GM19397 (cell line): Measurements from ENCODE around the gene ADCK2.
"Not testable (repeated sequence)": the region's sequence is repeated elsewhere in the genome, so short reads cannot be mapped to it uniquely, and the experiment has no call there.

Source experiments
- ATAC-seq: cut with Tn5 transposase; IDR thresholded peaks from one replicate; pipeline ENCODE4 v1.9.1; 2021; ENCODE audit warnings: mild to moderate bottlenecking, moderate library complexity; ENCODE audit not compliant: unreplicated experiment

The ADCK2 gene

DNA sequence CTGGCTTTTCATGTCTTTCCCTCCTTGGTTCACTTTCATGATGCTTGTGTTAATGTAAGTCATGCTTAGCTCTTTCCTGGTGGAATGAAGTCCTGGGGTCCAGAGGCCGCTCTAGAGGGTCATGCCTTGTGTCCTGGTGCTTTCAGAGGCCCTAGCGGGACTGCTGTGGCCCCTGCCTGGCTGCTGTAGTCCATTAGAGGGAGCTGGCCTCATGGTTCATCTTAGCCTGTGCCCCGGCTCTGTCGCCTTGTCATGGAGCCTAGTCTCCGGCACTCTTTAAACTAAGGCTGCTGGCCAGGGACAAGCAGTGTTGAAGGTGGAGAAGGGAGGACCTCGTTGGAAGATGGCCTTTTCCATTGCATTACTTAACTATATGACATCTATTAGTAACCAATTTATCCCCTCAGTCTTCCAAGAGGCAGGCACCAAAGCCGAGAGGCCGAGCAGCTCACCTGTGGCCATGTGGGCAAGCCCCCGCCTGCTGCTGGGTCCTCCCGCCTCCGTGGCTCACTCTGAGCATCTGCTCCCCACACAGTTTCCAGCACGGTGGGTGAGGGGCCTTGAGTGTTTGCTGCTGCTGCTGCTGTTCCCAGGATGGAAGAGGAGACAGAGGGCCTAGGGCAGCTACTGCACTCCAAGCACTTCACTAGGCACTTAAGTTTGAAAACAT lies 18.8 kb downstream of the ADCK2 start:
- no peak for ATAC-seq

GRCh38 chr7:140693849-140694248 lies 21.1 kb downstream of the ADCK2 start:
- ATAC-seq: not testable (repeated sequence)

GRCh38 chr7:140694592-140694991 lies 21.8 kb downstream of the ADCK2 start:
- no peak for ATAC-seq

GRCh38 chr7:140695381-140695780 lies 22.6 kb downstream of the ADCK2 start:
- ATAC-seq: no peak

GRCh38 chr7:140696024-140696679 lies 23.4 kb downstream of the ADCK2 start:
- no peak for ATAC-seq

GRCh38 chr7:140696680-140697446 lies 24.1 kb downstream of the ADCK2 start, which contains the start of gene NDUFB2:
NDUFB2 (plus strand) TSS chr7:140696708; CDS start chr7:140696745, 37 bp downstream.
- ATAC-seq: peak; percentile 90

DNA sequence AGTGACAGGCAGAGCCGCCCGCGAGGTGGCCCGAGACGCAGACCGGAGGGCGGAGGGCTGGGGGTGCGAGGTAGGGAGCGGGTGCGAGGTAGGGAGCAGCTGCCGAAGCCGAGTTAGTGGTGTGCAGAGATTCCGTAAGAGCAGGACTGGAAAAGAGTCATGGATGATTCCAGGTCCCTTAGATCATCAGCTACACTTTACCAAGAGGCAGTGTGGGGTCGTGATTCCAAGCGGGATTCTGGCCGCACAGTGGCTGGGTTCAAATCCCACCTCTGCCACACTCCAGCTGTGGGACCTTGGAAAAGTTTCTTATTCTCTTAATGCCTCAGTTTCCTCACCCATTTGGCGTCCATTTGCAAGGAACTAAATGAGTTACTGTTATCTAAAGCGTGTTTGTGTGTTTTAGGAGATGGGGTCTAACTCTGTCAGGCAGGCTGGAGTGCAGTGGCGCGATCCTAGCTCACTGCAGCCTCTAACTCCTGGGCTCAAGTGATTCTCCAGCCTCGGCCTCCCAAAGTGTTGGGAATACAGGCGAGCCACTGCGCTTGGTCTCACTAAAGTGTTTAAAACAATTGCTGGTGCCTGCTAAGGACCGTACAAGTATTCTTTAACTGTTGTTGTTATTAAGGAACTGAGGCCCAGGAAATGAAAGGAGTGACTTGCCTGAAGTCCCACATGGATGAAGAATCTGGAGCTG lies 24.9 kb downstream of the ADCK2 start:
- ATAC-seq: no peak

DNA sequence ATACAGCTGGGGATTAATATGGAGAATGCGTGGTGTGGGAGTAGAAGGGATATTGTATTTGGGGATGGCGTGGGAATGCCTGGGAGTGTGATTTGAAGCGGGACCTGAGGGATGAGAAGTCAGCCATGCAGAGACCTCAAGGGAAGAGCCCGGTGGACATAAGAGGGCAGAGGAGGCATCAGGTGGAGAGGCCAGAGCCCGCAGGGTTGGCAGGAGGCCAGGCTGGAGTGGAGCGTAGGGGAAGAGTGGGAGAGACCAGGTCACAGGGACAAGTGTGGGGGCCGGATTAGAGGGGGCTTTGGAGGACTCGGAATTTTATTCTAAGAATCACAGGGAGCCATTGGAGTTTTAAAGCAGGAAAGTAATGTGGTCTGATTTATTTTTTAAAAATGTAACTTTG lies 25.7 kb downstream of the ADCK2 start:
- no peak for ATAC-seq

- no peak for ATAC-seq
Observed at GRCh38 chr7:140702774-140703173, 30.0 kb downstream of the ADCK2 start.

DNA sequence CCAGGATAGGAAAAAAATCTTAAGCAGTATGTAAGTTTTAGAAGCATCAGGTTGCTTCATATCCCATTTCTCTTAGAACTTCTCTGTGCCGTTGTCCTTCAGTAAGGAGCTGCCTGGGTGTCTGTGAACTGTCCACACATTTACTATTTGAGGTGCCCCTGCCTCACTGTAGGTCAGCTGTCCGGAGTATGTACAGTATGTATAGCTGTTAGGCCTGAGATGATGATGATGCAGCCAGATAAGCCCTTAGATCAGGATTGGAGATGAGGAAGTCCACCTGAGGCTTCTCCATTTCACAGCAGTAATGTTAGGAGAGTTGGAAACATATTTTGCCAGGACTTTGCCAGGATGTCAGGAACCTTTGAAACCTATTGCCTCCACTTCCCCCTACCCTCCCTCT lies 31.5 kb downstream of the ADCK2 start:
- no peak for ATAC-seq

- no peak for ATAC-seq
Observed at GRCh38 chr7:140707132-140707531, 34.4 kb downstream of the ADCK2 start.

DNA sequence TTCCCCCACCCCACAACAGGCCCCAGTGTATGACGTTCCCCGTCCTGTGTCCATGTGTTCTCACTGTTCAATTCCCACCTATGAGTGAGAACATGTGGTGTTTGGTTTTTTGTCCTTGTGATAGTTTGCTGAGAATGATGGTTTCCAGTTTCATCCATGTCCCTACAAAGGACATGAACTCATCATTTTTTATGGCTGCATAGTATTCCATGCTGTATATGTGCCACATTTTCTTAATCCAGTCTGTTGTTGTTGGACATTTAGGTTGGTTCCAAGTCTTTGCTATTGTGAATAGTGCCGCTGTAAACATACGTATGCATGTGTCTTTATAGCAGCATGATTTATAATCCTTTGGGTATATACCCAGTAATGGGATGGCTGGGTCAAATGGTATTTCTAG lies 36.0 kb downstream of the ADCK2 start:
- ATAC-seq: not testable (repeated sequence)

GRCh38 chr7:140712392-140712791 lies 39.6 kb downstream of the ADCK2 start:
- not testable (repeated sequence) for ATAC-seq

- no peak for ATAC-seq
Observed at GRCh38 chr7:140714331-140715040, 41.7 kb downstream of the ADCK2 start.

GRCh38 chr7:140719721-140720120 lies 47.0 kb downstream of the ADCK2 start:
- no peak for ATAC-seq

- ATAC-seq: no peak
Observed at GRCh38 chr7:140722254-140722653, 49.5 kb downstream of the ADCK2 start.

- ATAC-seq: no peak
Observed at GRCh38 chr7:140723006-140723405, 50.3 kb downstream of the ADCK2 start.

DNA sequence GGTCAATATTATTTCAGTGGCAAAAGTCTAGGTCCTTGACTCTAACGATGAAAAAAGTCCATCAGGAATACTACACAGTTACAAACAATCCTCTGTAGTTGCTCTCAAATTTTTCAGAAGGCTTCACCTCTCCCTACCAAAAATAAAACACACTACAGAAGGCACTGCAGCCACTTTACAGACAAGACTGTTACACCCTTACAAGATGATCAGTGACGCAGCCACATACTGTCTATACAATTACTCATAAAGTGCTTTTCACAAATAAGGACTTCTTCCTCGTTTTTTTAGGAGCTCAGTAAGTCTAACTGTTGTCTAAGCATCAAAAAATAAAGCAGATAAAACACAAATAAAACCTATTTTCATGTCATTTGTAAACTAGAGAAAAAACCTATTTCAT lies 50.8 kb downstream of the ADCK2 start:
- ATAC-seq: no peak

DNA sequence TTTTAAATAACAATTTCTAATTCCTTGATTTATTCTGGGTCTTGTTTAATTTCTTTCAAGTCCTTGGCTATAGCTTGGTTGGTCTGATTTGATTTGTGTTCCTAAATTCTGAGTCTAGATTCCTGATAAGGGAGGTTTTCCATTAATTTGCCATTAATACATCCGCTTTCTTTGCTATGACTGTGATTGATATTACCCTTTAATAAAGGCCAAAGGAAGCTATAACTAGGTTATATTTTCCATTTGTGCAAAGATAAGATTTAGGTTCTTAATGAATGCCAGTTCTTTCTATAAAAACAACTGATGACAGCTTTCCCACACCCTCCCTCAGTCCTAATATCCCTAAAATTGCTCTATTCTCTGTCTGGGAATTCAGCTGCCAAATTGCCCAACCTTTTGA lies 52.0 kb downstream of the ADCK2 start:
- ATAC-seq: no peak

DNA sequence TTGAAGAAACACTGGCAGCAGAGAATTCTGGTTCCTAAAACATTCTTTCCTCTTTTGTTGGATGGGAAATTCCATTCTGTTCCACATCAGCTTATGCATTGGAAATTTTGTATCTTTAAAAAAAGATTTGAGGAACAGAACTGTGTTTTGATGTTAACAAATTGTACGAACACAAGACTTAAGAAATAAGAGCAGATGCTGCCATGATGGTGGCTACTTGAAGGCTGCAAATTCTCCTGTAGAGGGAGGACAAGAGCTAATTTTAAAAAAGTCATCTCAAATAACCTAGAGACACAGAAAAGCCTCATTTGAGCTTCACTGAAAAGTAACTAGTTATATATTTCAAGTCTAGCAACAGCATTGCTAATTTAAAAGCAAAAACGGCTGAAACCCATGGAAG lies 53.5 kb downstream of the ADCK2 start:
- no peak for ATAC-seq

DNA sequence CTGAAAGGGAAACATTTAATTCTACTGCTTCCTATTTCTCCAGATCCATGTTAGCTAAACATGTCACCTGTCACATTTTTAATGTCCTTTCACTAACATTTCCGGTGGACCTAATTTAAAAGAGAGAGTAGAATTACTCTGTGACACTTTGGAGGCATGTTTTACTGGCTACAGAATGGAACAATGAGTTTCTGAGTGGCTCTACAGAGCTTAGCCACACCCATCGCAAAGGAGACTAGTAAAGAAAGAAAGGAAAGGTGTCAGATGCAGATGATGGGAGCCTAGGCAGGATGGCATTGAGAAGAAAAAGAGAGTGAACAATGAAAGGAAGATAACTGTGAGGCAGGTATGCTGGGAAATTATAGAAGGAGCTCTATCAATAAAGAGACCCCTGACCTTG lies 59.7 kb downstream of the ADCK2 start:
- no peak for ATAC-seq
